Activated CD8-positive, alpha-beta memory T cell treated with anti-CD3 and anti-CD28 coated beads, Interleukin-2, amount 50 U/mL, for 1 hour (primary cell): ENCODE results near the gene C2orf42.
"Not testable (repeated sequence)": the region's sequence is repeated elsewhere in the genome, so short reads cannot be mapped to it uniquely, and the experiment has no call there.

ENCODE experiments used
- DNase-seq: peaks from one replicate; pipeline ENCODE4 v3.0.0-alpha.2; 2020; ENCODE audit errors: extremely low read depth

The C2orf42 gene

GRCh38 chr2:70132244-70133126 lies 58.3 kb downstream of the C2orf42 start:
- DNase-seq = no peak

GRCh38 chr2:70131344-70132143 lies 59.3 kb downstream of the C2orf42 start:
- DNase-seq = not testable (repeated sequence)

DNA sequence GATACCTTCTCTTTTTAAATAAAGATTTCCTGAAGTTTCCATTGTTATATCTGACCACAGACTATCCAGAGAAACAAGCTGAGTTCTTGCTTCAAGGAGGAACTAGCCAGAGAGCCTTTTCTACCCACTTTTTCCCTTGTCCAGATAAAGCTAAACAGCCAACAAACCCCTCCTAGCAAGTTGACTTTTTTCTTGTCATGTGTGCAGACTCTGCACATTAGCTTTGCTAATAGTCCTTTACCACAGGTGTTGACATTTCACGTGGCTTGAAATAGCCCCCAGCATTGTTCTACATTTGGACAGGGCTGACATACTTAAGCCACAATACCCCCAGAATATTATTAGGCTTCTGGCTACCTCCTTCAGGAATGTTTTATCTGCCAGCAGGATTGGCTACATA lies 62.8 kb downstream of the C2orf42 start:
- DNase-seq = no peak

GRCh38 chr2:70126413-70126812 lies 64.4 kb downstream of the C2orf42 start:
- DNase-seq = no peak

DNA sequence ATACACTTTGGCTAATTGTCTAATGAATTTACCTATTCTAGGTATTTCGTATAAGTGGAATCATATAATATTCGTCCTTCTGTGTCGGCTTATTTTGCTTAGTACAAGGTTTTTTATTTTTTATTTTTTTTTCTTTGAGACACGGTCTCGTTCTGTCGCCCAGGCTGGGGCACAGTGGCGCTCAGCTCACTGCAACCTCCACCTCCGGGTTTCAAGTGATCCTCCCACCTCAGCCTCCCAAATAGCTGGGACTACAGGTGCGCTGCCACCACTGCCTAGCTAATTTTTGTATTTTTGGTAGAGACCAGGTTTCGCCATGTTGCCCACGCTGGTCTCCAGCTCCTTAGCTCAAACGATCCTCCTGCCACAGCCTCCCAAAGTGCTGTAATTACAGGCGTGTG lies 65.3 kb downstream of the C2orf42 start:
- DNase-seq = no peak

DNA sequence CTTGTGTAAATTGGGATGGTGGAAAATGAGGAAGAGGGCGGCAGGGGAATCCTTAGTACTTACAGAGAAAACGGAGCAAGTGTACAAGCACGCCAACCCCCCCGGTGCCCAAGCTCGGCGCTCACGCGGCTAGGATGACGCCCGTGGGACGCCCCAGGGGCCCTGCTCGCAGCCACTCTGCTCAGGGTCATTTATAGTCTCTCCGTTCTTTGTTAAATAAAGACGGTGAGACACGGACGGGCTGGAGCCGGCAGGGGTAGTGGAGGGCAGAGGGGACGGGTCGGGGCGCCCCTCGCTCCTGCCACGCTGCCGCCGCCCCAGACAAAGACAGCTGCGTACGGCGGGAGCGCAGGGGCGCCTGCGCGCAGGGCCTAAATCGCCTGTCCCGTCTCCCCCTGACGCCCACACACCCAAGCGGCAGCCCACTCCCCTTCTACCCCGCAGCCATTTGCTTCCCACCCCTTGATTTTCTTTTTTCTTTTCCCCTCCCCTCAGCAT lies 65.8 kb downstream of the C2orf42 start:
- no peak for DNase-seq

GRCh38 chr2:70123829-70124116 lies 67.0 kb downstream of the C2orf42 start:
- DNase-seq = no peak

GRCh38 chr2:70123051-70123828 lies 67.6 kb downstream of the C2orf42 start:
- no peak for DNase-seq

GRCh38 chr2:70122470-70122869 lies 68.3 kb downstream of the C2orf42 start:
- no peak for DNase-seq

- no peak for DNase-seq
Observed at GRCh38 chr2:70121627-70122372, 69.0 kb downstream of the C2orf42 start.

DNA sequence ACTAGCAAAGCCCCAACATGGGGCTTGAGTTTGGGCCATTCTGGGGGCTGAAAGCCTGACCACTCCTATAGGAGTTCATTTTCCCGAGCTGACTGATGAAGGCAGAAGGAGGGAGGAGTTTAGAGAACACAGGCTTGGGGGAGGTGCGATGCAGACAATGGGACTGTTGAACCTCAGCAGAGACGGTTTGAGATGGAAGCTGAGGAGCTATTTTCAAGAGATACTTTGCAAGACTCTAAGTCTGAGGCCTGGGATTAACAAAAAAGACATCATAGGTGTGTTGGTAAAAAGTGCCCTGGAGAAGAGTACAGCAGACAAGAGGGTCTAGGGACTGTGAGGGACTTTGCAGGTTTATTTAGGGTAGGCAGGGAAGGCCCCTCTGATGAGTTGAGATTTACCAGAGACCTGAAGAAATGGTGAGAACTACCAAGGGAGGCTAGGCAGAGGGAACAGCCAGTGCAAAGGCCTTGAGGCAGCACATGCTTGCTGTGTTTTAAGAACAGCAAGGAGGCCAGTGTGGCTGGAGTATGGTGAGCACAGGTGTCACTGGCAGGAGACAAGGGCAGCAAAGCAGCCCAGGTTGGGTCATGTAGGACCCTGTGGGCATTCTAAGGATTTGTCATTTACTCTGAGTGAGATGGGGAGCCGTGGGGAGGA lies 71.9 kb downstream of the C2orf42 start:
- DNase-seq = no peak

DNA sequence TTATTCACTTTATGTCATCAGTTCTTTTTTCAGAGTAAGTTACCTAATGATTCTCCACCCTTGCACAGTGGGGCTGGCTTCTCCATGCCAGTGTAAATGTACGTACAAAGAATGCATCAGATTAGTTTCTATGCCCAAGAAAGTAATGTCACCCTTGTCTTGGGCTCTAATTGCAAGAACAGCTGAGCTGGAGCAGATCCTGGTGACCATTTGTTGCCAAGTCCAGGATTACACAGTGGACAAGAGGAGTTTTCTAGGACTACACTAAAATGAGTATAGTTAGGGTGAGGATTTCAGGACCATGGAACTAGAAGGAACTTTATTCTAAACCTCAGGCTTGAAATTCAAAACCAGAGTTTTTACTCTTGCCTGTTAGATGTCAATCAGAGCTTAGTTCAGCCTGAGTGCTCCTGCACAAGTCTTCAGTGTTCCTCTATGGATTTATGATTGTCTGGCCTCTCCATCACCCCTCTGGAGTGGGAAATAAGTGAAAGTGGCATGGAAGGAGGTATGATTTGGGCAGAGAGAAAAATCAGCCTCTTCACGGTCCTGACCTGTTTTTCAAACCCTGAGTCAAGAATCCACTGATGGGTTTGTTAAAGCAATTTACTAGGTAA lies 73.8 kb downstream of the C2orf42 start:
- no peak for DNase-seq

DNA sequence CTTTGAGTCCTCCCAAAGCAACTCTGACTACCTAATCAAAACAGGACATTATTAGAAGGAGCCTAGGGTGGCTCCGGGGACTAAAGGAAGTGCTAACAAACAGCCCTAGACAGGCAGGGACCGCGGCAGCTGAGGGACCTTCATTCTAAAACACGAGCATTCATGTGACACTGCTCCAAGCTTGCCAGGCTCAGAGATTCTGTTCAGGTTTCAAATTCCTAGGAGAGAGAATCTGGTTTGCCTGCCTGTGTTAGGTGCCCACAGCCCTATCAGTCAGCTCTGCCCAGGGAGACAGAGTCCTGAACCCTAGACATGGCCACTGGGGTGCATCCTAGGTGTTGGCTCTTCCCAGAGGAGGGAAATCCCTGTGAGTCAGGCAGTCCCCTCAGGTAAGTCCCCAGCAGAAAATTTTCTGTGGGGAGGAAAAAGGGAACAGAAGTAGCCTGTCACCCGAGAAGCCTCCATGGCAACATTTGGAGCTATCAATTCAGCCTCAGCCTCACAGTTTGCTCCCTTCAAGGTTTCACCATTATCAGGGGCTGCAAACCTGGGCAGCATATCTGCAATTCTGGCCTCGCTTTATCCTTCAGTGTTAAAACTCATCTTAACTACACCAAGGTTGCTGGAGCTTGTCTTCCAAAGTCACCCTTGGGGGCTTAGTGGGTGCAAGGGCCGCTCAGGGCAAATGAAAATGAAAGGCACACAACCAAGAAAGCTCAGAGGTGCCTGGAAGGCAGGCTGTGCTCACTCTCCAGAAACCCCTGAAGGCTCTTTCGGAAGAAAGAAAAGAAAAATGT lies 75.0 kb downstream of the C2orf42 start:
- no peak for DNase-seq

- DNase-seq = no peak
Observed at GRCh38 chr2:70113359-70114070, 77.3 kb downstream of the C2orf42 start.

DNA sequence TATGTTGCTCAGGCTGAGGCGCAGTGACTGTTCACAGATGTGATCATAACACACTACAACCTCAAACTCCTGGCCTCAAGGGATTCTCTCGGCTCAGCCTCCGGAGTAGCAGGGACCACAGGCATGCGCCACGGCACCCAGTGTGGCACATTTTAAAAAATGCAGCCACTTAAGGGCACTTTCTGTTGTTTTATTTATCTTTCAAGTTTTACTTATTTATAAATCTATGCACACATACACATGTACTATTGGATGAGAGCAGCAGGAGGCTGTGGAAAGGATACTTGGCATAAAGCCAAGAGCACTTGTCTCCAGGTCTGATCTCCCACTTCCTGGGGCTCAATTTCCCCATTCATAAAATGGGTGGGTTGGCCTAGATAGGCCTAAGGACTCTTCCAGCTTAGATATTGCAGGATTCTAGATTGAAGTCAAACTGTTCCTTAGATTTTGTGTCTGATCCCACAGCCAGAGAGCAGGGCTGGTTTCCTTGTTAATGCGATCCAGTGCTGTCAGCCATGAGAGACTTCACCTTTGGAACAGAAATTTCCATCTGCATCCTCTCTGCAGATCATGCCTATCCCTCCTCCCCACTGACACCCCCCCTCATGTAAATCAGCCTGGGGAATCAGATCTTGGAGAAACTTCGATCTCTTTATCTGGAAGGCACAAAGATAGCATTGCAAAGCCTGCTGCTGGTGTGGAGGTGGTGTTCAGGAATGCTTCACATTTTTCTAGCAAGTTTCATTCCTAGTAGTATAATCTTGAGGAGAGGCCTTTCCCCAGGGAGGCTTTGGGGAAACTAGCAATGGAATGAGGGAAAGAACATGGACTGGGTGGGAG lies 78.8 kb downstream of the C2orf42 start:
- DNase-seq = no peak

DNA sequence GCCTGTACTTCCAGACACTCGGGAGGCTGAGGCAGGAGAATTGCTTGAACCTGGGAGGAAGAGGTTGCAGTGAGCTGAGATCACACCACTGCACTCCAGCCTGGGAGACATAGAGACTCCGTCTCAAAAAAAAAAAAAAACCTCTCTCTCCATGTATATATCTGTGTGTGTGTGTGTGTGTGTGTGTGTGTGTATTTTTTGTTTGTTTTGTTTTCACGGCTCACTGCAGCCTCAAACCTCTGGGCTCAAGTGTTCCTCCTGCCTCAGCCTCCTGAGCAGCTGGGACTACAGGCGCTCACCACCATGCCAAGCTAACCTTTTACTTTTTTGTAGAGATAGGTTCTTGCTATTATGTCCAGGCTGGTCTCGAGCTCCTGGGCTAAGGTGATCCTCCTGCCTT lies 80.4 kb downstream of the C2orf42 start:
- not testable (repeated sequence) for DNase-seq

- DNase-seq = not testable (repeated sequence)
Observed at GRCh38 chr2:70106138-70106537, 84.7 kb downstream of the C2orf42 start.
